GM04504 (cell line): Measurements from ENCODE around the gene SLC25A13.

Experiments used
- DNase-seq: peaks from one replicate; pipeline ENCODE4 v3.0.0-alpha.2; 2012; ENCODE audit warnings: low read depth

SLC25A13 gene

DNA sequence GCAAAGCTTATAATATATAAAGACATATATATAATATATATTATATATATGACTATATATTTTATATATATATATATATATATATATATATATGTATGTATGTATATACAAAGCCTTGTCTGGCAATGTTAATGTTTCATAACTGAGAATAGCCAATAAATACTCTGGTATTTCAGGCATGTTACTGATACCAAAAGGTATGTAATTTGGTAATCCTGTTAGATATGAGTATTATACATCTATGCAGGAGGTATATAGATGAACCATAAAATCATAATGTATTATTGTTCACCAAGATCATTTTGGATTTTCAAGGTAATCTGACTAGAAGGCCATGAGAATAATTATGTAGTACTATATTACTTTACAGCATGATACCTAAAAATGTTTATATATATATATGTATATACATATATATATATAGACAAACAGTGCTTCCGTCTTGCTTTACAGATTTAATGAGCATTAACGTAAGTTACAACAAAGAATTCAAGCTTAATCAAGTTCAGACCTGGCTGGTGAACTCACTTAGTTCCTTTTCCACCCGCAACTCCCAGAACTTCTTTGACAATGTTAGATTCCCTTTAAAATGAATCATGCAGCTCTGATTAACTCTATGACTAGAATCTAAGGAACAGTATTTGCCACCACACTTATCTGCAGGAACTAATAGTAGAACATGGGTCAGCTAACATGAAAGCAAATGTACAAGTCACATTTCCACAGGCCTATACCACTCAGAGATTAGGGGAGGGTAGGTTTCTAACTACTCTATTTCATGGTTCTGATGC is 82.7 kb downstream of the SLC25A13 start:
- no peak for DNase-seq

DNA sequence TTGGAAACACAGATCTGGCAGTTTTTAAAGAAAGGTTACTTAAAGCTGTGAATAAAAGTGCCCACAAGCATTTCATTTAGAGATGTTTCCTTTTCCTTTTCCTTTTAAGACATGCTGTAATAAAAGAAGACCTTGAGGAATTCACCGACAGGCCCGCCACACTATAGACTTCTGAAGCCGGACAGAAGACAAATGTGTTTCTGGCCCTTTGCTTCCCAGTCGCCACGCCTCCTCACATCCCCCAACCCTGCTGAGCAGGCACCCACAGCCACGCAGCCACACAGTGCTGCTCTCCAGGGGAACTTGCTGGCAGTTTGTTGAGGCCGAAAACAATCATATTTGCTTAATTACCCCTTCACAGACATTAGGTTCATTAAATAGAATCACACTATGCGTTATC is 83.4 kb downstream of the SLC25A13 start:
- DNase-seq: no peak

DNA sequence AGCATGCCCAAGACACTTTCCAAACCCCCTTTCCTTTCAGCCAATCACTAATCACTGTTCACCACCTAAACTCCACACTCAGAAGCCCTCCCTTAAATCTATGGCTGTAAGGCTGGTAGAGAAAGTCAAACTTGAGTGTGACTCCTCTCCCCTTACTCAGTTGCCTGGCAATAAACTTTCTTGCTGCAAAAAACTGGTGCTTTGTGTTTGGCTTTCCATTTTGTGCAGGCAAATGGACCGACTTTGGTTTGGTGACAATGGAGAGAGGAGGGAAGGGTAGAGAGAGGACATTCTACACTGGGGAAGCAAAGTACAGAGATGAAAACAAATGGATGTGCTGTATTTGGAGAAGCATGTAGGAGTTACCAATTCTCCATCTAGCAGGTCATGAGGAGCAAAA is 84.9 kb downstream of the SLC25A13 start:
- DNase-seq: no peak

DNA sequence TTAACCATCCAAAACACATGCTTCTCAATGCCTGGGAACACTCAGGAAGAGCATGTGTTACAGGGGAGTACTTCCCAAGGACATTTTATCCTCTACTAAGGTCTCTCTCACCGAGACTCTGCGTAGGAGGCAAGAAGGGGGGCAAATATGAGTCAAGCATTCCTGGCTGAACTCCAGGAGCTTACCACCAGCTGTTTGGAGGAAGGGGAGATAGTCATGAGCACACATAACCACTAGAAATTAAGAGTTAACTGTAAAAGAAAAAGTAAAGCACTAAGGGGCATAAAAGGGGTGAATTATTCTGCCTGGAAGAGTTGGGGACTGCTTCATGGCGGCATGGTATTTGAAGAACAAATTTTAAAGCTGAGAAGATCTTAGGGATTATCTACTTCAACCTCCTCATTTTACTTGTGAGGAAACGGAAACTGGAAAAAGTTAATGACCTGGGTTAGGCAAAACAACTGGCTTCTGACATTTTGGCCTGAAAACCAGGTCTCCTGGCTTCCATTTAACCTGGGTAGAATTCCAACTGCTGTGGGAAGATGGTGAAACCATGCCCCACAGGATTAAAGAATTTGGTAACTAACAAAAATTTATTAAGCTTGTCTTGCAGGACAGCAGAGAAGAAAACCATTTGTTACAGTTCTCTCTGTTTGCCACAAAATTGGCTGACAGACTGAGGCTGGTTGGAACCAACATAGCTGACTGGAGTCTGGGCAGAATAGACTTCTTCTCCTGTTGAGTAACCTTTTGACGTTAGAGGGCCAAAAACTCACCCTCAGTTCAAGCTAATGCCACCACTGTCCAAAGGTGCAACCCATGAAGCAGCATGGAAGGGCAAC is 85.5 kb downstream of the SLC25A13 start:
- no peak for DNase-seq

DNA sequence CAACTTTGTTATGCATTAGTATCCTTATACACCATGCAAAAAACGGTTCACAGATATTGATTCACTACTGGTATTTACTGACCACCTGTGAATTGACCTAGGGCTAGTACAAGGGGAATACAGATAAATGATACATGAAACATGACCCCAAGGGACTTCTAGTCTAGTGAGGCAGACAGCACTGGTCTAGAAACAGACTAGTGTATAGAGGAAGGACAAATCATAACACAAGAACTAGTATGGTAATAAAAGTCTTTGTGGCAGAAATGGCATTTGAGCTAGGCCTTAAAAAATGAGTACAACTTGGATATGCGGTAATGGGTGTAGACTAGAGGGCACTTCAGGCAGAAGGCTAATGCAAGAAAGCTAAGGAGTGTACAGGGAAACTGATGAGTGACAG is 86.6 kb downstream of the SLC25A13 start:
- DNase-seq: no peak

DNA sequence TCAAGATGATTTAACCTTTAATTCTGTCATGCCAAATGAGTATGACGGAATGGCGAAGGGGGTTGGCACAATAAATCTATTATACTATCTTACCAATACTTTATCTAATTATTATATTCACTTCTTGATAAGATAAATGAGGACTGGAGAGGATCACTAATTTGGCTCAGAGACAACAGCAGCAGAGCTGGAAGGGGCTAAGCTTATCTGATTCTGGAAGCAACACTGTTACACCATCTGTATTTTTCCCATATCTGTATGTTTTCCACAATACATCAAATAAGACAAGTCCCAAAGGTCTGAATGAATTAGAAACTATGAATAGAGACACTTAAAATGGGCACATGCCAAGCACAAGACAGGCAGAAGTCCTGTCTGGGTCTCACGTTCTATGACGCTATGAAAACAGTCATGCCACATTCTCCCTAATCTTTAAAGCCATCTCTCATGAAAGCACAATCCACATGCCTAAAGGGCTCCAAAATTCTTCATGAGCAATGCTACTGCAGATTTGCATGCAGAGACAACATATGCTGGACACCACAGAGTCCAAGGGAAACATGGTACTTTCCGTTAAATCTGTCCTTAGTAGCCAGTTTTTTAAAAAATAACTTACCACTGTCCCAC is 88.3 kb downstream of the SLC25A13 start:
- no peak for DNase-seq

DNA sequence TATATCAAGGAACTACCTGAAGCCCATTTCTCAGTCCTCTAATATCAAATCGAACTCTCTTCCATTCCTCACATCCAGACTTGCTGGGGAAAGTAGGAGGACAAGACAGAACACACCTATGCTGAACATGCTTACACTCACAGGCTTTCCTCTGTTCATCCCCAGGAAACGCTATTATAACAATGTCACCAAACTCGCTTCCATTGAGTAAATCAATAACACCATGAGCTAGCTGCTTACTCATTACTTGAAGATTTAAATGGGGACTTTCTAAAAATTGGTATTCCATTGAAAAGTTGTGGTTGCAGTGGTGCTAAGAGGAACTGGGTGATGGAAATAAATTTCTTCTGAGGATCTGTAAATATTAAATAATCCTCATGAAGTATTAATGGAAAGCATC is 88.8 kb downstream of the SLC25A13 start:
- no peak for DNase-seq

DNA sequence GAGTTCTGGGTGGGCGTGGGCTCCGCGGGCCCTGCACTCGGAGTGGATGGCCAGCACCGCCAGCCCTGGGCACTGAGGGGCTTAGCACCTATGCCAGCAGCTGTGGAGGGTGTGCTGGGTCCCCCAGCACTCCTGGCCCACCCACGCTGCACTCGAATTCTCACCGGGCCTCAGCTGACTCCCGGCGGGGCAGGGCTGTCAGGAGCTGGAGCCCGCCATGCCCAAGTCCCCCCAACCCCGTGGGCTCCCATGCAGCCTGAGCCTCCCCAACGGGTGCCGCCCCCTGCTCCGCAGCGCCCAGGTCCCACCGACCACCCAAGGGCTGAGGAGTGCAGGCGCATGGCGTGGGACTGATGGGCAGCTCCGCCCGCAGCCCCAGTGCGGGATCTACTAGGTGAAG is 93.1 kb downstream of the SLC25A13 start:
- DNase-seq: no peak

DNA sequence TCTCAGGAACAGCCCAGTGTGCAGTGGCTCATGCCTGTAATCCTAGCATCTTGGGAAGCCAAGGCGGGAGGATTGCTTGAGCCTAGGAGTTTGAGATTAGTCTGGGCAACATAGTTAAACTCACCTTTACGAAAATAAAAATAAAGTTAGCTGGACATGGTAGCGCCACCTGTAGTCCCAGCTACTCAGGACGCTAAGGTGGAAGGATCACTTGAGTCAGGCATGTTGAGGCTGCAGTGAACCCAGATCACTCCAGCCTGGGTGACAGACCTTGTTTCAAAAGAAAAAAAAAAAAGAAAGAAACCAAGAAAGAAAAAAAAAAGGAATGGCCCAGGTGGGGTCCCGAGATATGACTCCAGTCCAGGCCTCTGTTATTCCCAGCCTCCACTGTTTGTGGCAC is 96.6 kb downstream of the SLC25A13 start:
- no peak for DNase-seq

DNA sequence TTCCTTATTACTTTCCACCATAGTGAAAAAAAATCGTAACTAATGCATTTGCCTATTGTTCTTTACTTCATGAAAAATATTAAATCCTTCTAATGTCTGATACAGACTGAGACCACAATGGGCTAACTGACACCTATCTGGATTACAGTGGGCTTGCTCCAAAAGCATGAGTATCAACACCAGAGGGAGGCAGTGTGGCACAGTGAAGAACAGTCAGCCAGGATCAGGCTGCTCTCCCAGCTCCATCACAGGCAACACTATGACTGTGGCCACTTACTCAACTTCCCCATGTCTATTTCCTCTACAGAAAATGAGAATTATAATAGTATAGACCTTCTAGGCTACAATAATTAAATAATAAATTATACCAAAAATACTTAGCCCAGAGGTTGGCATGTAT is 97.2 kb downstream of the SLC25A13 start:
- no peak for DNase-seq

DNA sequence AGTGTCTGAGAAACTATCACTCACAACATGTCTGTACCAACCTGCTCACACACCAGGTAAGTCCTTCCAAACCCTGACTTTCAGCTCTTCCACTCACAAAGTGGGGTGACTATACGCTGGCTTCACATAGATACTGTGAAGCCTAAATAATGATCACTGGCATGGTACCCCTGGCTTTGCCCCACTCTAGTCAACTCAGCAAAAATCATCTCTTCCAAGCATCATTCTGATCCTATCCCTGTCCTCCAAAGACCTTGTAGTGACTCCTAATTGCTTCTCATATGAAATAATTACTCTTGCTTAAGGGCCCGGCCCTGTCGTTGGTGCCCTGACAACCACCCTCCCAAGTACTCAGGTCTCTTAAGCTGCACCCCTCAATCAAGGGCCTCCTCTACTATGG is 97.8 kb downstream of the SLC25A13 start:
- DNase-seq: no peak

DNA sequence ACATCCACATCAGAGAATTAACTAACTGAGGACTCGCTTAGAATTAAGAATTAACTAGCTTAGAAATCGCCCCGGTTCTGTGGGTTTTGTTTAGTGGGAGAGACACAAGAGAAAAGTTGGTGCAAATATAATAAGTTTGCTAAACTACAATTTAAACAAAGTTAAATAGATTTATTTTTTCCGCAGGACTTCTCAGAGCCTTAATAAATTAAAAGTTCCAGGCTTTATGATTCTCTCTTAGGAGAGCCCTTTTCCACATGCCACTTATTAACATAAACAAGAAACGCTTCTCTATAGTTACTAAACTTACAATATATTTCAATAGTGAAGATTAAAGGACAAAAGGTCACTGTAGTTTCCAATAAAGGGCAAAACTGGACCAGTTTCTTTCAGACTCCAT is 100.0 kb downstream of the SLC25A13 start:
- DNase-seq: no peak

DNA sequence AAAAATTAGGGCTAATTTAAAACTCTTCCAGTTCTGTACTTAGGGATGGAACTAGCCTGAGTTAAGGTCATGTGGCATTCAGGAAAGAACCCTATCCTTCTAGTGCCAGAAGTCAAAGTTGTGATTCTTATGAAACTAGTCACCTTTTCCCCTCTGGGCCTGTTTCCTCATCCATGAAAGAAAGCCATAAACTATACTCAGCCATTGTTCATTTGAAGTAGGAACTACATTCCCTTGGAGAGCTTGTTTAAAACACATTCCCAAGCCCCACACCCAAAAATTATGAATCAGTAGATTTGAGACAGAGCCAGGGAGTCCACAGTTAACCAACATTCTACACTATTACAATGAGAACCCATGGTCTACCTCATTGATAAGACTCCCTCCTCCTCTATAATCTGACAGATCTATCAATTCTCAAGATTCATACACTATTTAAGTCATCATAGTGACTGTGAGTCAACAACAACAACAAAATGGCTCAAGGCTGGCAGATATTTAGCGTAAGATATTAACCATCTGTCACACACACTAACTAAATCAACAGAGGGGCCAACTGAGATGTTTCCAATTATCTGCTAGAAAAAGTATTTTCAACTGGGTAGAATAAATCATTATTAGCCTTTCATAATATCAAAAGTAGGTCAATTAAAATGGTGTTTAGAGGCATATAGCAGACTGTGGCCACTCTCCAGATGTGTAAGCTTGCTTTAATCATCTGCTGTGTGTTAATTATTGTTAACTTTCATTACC is 102.3 kb downstream of the SLC25A13 start:
- DNase-seq: peak; percentile 70

DNA sequence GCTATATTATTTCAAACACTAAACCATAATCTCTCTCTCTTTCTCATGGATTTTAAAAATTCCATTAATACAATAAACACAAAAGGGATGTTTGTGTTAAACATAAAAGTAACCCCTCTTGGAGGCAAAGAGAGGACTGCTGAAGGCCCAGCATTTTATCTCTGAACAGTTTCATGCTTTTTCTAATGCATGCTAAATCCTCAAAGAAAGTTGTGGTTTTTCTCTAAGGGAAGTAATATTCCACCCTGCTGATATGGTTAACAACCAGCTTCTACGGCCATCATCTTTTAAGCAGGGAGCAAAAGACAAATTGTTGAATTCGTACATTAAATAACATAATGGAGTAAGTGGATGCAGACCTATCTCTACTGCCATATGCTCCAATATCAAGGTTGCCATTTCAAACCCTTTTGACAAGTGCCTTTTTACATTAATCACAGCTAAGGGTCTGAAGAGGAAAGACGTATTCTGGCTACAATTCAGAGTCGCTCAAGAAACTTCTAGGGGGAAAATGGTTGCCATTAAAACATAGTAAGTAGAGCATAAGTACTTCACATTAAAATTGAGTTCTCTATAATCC is 103.1 kb downstream of the SLC25A13 start:
- no peak for DNase-seq

DNA sequence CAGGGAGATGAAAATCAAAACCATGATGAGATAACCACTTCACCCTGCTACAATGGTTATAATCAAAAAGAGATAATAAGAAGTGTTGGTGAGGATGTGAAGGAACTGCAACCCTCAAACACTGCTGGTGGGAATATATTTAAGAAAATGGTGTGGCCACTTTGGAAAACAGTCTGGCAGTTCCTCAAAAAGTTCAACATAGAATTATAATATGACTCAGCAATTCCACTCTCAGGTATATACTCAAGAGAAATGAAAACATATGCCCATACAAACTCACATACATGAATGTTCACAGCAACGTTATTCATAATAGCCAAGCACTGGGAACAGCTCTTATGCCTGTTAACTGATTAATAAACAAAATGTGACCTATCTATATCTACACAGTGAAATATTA is 104.8 kb downstream of the SLC25A13 start:
- DNase-seq: no peak

DNA sequence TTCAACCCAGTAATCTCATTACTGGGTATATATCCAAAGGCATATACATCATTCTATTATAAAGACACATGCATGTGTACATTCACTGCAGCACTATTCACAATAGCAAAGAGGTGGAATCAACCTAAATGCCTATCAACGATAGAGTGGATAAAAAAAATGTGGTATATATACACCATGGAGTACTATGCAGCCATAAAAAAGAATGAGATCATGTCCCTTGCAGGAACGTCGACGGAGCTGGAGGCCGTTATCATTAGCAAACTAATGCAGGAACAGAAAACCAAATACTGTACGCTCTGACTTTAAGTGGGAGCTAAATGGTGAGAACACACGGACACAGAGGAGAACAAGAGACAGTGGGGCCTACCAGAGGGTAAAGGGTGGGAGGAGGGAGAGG is 105.5 kb downstream of the SLC25A13 start:
- no peak for DNase-seq

DNA sequence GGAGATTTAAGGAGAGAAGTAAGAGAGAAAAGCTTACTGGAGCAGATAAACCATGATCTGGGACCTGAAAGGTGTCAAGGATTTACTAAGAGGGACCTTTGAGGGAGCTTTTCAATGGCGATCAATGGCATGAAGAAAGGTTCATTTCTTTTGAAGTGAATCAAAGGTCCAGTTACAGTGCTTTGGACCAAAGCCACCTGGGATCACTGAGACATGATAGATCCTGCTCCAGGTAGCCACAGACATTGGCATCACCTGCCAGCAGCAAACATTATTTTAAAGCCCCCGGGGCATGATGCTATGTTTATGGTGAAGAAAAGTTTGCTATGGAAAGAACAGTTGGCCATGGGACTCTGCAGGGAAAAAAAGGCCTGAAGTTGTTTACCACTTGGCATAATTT is 109.4 kb downstream of the SLC25A13 start:
- no peak for DNase-seq

DNA sequence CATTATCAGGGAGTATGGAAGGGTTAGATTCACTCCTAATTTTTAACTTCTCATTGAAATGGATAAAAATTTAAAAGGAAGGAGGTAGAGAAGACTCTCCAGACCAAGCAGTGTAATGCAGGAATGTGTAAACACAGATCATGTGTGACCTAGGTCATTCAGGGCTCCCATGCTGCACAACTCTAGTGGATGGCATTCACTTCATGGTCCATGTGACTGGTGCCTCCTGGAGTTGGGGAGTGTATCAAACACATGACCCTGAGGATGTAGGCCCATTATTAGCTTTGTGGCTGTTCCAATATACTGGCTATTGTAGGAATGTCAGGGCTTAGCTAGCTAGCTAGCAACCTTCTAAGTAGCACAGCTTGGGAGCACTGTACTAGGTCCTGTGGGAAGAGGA is 109.9 kb downstream of the SLC25A13 start:
- DNase-seq: no peak

DNA sequence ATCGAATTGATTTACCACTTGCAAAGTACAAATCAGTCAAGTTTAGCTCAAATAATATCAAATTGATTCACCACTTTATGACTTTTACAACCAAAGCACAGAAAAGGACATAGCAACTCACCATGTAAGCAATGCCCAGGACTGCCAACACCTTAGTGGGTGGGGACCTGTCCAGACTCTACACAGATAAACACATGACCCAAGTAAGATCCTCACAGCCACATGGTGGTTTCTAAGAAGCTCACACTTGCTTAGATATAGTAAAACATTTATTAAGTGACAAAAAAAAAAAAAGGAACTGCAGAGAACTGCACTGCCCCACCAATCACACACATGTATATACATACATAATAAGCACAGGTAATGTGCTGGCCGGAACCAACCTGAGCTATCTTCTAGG is 116.2 kb downstream of the SLC25A13 start:
- DNase-seq: no peak

DNA sequence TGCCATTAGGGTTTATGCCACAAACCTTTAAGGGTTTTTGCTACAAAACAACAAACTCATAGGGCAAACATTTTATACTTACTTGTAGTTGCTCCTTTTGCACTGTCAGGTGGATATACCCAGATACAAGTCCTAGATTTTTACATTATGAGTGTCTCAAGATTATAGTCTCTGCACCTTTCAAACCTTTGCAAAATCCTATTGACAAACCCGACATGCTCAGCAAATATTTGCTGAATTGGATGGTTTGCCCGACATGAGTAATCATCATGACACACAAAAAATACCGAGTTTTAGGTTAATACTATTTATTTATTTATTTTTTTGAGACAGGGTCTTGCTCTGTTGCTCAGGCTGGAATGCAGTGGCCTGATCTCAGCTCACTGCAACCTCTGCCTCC is 117.3 kb downstream of the SLC25A13 start:
- no peak for DNase-seq

DNA sequence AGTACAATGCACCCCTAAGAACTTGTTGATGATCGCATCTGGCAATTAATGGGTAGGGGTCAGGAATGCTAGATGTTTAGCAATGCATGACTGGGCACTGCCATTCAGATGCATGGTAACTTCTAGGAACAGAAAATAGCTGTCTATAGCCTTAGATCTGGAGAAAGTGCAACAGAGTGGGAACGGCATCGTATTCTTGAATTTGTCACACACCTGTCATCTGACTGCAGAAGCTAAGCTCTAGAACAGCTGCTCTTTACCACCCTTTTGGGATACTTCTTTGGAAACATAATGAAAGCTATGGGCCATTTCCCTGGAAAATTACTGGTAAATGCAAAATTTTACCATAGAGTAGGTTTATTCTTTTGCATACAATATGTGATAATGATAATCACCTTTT is 118.1 kb downstream of the SLC25A13 start:
- DNase-seq: no peak

DNA sequence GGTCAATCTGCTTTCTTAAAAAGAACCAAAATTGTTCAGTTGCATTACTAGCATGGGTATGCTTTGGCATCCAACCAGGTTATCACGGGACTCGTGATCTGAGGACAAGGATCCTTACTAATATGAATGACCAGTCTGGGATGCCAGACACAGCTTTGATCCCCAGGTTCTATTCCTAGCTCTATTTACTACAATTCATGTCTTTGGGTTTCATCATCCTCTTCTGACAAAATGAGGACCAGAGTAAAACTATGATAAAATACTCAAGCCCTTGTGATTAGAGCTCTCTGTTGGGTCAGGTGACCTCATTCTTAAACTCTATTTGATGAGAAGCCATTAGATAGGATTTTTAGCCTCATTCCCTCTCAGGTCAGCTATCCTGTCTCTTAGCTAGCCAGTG is 119.8 kb downstream of the SLC25A13 start:
- DNase-seq: no peak
